ENCODE data around the gene SLC35A2. TPM values are rescaled to one million over a fixed set of nuclear protein-coding genes. Genes with fewer than 3 reads are reported as not detected.

SLC35A2 gene
- total RNA-seq, 1 experiment from 2014 or later, result 35.0 TPM

DNA sequence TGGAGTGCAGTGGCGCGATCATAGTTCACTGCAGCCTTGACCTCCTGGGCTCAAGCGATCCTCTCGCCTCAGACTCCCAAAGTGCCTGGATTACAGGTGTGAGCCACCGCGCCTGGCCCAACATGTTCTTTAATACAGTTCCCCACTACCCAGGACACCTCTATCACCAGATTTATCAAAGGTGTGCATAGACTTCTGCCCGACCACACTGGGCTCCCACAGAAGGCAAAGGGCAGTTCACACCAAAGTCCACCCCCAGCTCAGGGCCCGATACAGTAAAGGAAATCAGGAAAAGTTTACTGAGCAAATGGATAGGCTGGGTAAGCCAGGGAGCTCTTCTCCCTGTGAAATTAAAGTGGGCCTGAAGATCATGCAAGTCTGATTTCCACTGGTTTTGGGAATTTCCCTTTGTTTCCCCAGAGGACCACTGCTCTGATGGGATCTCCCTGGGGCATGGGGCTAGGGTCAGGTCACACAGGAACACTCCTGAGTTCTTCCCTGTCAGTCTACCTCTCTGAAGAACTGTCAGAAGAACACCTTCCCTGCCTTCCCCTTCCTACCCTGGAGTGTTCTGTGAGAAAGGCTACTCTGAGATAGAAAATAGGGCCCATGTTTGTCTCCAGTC is 25.1 kb upstream of the SLC35A2 start:
- Histone ChIP-seq H3K27me3 (ENCODE audit: insufficient read depth, low read length) (no peaks in the 10 kb centered on the region), H3K9me3 (ENCODE audit: control insufficient read depth in 1 of 2, insufficient read depth in 1 of 2, low read depth in 1 of 2, low read length in 2 of 2) (no peaks in the 10 kb centered on the region), H3K36me3 (ENCODE audit: control insufficient read depth in 1 of 2, insufficient read depth in 2 of 2, low read length in 2 of 2) (peaks cover 2 to 3% of the 10 kb centered on the region in 2 experiments; a peak in 3 of 4 replicates), H4K20me1 (ENCODE audit: insufficient read depth) (no peaks in the 10 kb centered on the region), H3K4me1 (ENCODE audit: control insufficient read depth in 1 of 2, insufficient read depth in 2 of 2, low read length in 2 of 2) (no peaks in the 10 kb centered on the region), H3K9me2 (ENCODE audit: insufficient read depth) (no peaks in the 10 kb centered on the region), H3K4me2 (ENCODE audit: low read length) (no peak overlapping the region), H3K27ac (ENCODE audit: low read depth, low read length) (no peak overlapping the region), H3K79me2 (ENCODE audit: insufficient read depth, low read length) (peaks cover 23% of the 10 kb centered on the region), H3K4me3 (replicated peaks in 1 of 2; ENCODE audit: low read depth in 1 of 2, low read length in 2 of 2) (no peak overlapping the region), H2AFZ (ENCODE audit: low read depth, low read length, poor library complexity, severe bottlenecking) (no peak overlapping the region), H3K9ac (ENCODE audit: low read length) (no peak overlapping the region)
- ChIA-PET RAD21 (ENCODE audit: low non-redundant PET in 1 of 2, low total read pairs in 2 of 2, uncharacterized antibody in 2 of 2, unreplicated experiment in 2 of 2) (no interaction called here), CTCF (no interaction called here), POLR2A (no interaction called here)
- no TSS peak for BruUV-seq (replicated peaks)
- DNase-seq (ENCODE audit: low read depth, low spot score) (no peak), ATAC-seq (no peak)
- TF ChIP-seq, protein P1, sequence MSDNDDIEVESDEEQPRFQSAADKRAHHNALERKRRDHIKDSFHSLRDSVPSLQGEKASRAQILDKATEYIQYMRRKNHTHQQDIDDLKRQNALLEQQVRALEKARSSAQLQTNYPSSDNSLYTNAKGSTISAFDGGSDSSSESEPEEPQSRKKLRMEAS (IDR thresholded peaks at IDR 0.05), result no peak
- TF ChIP-seq POLR2A (IDR thresholded peaks at IDR 0.05; ENCODE audit: borderline replicate concordance, extremely low read depth, insufficient read depth, insufficient read length) (no peak), EGR1 (IDR thresholded peaks at IDR 0.05; ENCODE audit: low read depth) (no peak), ZNF274 (IDR thresholded peaks at IDR 0.05; ENCODE audit: low read depth, low read length) (no peak), SIN3A (IDR thresholded peaks at IDR 0.05; ENCODE audit: low read depth) (no peak), SP1 (IDR thresholded peaks at IDR 0.05; ENCODE audit: low read depth) (no peak), ZFX (IDR thresholded peaks at IDR 0.05) (no peak), POLR2AphosphoS5 (IDR thresholded peaks at IDR 0.05; ENCODE audit: low read depth, low read length) (no peak), CEBPB (IDR thresholded peaks at IDR 0.05; ENCODE audit: low read depth) (no peak), RAD21 (IDR thresholded peaks at IDR 0.05; ENCODE audit: low read depth) (no peak), SRF (IDR thresholded peaks at IDR 0.05; ENCODE audit: low read depth) (no peak), CBX3 (IDR thresholded peaks at IDR 0.05; ENCODE audit: low read depth) (no peak), EZH2 (IDR thresholded peaks at IDR 0.05) (no peak)
- TF ChIP-seq, protein P2, sequence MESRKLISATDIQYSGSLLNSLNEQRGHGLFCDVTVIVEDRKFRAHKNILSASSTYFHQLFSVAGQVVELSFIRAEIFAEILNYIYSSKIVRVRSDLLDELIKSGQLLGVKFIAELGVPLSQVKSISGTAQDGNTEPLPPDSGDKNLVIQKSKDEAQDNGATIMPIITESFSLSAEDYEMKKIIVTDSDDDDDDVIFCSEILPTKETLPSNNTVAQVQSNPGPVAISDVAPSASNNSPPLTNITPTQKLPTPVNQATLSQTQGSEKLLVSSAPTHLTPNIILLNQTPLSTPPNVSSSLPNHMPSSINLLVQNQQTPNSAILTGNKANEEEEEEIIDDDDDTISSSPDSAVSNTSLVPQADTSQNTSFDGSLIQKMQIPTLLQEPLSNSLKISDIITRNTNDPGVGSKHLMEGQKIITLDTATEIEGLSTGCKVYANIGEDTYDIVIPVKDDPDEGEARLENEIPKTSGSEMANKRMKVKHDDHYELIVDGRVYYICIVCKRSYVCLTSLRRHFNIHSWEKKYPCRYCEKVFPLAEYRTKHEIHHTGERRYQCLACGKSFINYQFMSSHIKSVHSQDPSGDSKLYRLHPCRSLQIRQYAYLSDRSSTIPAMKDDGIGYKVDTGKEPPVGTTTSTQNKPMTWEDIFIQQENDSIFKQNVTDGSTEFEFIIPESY (IDR thresholded peaks at IDR 0.05; ENCODE audit: extremely low read depth, insufficient replicate concordance, low read length), result no peak
- TF ChIP-seq, protein P3, sequence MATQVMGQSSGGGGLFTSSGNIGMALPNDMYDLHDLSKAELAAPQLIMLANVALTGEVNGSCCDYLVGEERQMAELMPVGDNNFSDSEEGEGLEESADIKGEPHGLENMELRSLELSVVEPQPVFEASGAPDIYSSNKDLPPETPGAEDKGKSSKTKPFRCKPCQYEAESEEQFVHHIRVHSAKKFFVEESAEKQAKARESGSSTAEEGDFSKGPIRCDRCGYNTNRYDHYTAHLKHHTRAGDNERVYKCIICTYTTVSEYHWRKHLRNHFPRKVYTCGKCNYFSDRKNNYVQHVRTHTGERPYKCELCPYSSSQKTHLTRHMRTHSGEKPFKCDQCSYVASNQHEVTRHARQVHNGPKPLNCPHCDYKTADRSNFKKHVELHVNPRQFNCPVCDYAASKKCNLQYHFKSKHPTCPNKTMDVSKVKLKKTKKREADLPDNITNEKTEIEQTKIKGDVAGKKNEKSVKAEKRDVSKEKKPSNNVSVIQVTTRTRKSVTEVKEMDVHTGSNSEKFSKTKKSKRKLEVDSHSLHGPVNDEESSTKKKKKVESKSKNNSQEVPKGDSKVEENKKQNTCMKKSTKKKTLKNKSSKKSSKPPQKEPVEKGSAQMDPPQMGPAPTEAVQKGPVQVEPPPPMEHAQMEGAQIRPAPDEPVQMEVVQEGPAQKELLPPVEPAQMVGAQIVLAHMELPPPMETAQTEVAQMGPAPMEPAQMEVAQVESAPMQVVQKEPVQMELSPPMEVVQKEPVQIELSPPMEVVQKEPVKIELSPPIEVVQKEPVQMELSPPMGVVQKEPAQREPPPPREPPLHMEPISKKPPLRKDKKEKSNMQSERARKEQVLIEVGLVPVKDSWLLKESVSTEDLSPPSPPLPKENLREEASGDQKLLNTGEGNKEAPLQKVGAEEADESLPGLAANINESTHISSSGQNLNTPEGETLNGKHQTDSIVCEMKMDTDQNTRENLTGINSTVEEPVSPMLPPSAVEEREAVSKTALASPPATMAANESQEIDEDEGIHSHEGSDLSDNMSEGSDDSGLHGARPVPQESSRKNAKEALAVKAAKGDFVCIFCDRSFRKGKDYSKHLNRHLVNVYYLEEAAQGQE (IDR thresholded peaks at IDR 0.05; ENCODE audit: low read depth), result no peak
- TF ChIP-seq, protein P4, sequence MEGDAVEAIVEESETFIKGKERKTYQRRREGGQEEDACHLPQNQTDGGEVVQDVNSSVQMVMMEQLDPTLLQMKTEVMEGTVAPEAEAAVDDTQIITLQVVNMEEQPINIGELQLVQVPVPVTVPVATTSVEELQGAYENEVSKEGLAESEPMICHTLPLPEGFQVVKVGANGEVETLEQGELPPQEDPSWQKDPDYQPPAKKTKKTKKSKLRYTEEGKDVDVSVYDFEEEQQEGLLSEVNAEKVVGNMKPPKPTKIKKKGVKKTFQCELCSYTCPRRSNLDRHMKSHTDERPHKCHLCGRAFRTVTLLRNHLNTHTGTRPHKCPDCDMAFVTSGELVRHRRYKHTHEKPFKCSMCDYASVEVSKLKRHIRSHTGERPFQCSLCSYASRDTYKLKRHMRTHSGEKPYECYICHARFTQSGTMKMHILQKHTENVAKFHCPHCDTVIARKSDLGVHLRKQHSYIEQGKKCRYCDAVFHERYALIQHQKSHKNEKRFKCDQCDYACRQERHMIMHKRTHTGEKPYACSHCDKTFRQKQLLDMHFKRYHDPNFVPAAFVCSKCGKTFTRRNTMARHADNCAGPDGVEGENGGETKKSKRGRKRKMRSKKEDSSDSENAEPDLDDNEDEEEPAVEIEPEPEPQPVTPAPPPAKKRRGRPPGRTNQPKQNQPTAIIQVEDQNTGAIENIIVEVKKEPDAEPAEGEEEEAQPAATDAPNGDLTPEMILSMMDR (IDR thresholded peaks at IDR 0.05 in 2 of 3, conservative IDR thresholded peaks at IDR 0.05 in 1 of 3; ENCODE audit: borderline replicate concordance in 1 of 3, insufficient read depth in 1 of 3, low read depth in 2 of 3, low read length in 2 of 3), result no peak
- intact Hi-C loops (cut with micrococcal nuclease), result no loop called here
